ENCODE results near the gene NDUFS7.

DNA sequence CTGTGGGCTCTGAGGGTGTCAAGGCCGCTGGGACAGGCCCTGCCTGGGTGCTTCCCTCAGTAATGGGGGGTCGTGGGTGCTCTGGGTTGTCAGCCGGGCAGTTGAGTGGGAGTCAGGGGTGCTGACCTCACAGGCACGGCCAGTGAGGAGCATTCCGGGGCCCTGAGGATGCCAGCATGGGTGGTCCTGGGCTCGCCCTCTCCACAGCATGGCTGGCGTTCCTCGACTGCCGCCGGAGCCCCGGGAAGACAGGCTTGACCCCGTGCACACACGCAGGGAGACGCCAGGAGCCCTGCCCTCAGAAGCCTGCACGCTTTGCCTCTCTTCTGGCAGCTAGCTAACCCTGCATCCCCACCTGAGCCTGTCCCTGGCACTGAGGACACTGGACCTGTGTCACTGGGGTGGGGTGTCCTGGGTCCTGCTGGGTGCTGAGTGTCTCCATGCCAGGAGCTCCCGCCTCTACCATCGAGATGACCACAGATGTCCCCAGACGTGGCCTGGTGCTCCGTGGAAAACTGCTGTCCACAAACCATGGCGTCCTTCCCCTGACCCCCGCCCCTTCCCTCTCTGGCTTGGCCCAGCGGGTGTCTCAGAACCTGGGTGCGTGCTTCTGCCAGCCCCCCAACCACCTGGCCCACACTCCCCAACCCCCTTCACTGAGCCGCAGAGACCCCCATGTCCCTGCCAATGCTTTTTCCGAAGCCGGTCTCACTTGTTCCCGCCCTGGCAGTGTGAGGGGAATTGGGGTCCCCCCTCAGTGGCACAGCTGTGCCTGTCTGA is 4.4 kb upstream of the NDUFS7 start:
- no peak for TF ChIP-seq POLR2A (IDR thresholded peaks at IDR 0.05)
- TF ChIP-seq, protein P1, sequence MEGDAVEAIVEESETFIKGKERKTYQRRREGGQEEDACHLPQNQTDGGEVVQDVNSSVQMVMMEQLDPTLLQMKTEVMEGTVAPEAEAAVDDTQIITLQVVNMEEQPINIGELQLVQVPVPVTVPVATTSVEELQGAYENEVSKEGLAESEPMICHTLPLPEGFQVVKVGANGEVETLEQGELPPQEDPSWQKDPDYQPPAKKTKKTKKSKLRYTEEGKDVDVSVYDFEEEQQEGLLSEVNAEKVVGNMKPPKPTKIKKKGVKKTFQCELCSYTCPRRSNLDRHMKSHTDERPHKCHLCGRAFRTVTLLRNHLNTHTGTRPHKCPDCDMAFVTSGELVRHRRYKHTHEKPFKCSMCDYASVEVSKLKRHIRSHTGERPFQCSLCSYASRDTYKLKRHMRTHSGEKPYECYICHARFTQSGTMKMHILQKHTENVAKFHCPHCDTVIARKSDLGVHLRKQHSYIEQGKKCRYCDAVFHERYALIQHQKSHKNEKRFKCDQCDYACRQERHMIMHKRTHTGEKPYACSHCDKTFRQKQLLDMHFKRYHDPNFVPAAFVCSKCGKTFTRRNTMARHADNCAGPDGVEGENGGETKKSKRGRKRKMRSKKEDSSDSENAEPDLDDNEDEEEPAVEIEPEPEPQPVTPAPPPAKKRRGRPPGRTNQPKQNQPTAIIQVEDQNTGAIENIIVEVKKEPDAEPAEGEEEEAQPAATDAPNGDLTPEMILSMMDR (IDR thresholded peaks at IDR 0.05) = no peak
